Retina (tissue), 1 donor: ENCODE data around the gene VPS35L.

Source experiments
- DNase-seq: peaks from one replicate; pipeline ENCODE4 v3.0.0-alpha.2; 2016

Gene VPS35L

DNA sequence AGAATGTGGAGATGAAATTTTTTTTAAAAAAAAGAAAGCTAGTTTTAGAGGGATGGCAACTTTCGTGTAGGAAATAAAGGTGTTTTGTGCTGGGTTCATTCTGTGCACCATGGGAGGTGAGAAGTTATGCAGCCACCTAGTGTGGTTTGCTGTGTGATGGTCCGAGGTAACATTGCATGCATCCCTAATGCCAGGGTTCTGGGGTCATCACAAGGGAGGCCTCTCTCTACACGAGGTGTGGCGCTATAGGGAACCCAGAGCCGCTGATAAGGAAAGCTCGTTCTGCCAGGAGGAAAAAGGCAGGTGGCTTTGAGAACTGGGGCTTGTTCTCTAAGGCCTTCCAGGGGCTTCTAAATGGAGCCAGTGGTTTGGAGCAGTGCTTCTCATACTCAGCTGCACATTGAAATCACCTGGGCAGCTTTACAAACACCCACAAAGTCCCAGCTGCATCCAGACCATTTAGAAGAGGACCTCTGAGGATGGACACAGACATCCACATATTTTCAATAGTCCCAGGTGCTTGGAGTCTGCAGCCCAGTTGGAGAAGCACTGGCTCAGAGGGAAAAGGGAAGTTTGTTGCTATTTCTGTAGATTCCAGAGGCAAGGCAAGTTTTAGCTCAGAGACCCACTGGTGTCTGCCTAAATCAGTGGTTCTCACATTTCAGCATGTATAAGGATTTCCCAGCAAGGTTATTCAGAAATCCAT lies 43.5 kb downstream of the VPS35L start:
- DNase-seq = no peak

DNA sequence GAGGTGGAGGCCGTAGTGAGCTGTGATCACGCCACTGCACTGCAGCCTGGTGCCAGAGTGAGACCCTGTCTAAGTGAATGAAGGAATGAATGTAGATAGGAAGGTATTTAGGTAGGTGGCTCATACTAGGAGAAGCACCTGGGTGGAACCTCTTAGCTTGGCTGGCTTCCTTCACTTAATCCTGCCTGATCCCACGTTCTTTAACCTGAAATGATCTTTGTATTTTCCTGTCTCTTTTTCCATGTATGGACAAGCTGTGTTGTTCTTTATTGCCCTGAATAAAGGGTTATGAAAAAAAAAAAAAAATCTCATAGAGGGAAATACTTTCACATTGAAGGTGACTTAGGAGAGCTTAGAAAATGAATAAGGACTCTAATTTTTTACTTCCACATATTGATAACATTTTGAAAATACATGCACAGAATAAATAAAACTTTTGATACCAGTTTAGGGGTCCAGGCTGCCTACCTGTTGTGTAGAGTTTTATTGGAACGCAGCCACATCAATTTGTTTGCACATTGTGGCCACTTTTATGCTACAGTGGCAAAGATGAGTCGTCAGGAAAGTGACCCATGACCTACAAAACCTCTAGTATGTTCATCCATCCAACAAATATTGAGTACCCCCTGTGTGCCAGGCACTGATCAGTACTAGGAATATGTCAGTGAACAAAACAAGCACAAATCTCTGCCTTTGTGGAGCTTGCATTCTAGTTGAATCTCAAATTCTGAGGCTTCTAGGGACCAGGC lies 44.6 kb downstream of the VPS35L start:
- no peak for DNase-seq

DNA sequence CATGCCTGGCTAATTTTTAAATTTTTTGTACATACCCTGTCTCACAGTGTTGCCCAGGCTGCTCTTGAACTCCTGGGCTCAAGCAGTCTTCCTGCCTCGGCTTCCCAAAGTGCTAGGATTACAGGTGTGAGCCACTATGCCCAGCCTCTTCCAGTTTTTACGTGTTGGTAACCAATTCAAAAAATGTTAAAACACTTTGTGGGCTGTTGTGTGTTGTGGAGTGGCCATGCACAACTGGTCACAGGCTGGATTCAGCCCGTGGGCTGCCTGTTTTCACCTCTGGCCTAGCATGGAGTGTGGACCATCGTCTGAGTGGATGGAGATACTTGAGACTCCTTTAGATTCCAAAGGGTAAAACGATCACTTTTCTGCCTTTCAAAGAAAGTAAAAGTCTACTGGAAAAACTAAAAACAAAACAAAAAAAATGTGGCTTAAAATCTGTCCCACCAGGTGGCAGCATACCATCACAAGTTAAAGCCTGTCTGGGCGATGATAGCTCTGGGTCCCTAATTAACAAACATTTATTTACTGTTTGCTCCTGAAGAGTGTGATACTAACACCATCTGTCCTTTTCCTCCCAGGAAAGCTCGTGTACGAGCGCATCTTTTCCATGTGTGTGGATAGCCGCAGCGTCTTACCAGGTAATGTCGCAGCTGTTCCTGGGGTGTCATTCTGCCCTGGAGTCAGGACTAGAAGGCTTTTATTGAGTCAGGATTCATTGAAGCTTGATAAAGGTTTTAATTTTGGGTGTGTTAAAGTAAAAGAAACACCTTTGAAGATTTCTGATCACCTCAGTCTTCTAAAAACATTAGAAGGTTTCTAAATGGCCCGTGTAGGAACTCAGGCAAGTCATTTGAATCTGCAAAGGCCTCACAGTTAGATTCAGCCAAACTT lies 45.8 kb downstream of the VPS35L start:
- DNase-seq = peak; percentile 52

DNA sequence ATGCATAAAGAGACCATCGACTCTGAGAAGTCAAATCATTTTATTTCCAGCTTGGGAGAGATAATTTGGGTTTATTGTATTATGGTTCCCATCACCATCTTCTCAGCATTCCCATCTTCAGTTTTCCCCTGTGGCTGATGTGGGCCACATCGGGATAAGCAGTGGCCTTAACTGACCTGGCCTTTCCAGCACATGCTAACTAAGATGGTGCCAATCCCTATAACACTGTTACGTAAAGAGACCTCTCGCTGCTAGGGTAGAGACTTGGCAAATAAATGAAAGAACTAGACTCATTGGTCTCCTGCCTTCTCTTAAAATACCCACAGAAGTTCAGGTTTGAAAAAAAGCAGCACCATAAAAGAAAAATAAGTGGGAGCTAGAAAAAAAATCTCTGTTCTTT lies 49.4 kb downstream of the VPS35L start:
- no peak for DNase-seq

DNA sequence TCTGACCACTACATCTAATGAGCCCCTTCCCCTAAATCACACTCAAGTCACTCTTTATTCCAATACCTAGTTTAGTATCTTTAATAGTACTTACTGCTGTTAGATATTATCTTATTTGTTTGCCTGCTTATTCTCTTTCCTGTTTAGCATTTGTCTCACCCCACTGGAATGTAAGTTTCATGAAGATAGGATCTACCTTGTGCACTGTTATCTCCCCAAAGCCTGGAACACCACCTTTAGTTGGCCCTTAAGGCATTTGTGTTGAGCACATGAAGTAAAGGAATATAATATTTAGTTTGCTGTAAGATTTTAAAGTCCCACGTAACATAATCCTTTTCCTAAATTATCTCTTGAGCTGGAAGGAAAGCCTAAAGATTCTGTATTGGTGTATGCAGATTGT lies 50.2 kb downstream of the VPS35L start:
- no peak for DNase-seq

DNA sequence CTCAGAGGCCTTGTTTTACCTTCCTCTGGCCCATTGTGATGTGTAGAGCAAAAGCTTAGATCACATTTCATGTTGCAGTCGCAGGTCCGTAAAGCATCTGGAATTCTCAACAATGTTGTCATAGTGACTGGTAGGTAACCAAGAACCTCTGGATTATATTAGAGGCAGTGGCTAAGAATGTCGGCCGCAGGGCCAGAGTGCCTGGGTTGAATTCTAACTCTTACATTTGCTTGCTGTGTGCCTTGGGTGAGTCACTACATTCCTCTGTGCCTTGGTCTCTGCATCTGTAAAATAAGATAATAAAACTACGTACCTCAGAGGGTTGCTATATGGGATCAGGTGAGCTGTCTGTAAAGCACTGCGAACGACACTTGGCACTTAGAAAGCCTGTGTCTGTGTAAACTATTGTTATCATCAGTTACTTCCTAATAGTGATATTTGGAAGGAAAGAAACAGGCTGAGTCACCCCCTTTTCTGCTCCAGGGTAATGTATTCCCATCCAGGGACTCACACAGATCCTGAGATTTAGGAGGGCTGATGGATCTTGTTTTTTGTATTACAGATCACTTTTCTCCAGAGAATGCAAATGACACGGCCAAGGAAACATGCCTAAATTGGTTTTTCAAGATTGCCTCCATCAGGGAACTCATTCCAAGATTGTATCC lies 52.2 kb downstream of the VPS35L start:
- no peak for DNase-seq

DNA sequence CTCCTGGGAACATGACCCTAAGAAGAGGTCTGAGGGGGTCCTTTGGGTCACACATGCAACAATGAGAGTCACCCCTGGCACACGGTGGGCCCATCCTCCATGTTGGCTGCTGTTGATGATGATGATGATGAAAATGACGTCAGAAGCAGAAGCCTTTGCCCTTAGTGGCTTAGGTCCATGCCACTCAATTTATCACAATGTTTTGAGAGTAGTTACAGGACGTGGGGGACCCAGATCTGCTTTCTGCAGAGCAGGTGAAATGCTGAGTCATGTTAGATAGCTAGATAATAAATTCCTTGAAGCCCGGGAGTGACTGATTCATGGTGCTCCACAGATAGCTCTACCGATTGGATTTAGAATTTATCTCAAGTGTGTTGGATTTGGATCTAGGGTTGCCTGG lies 53.9 kb downstream of the VPS35L start:
- DNase-seq = no peak

DNA sequence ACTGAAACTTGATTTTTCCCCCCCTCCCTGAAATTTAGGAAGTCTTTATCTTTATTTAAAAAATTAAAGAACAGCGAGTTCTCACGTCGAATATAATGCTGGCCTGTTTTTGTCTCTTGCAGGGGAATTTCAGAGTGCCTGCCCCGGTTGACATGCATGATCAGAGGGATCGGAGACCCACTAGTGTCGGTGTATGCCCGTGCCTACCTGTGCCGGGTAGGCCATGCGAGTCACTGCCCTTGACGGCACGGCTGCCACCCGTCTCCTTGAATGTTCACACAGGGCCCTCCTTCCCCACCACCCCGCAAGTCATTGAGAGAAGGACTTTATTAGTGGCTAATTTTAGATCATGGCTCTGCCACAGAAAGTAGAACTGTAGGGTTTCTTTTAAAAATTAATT lies 54.7 kb downstream of the VPS35L start:
- no peak for DNase-seq

DNA sequence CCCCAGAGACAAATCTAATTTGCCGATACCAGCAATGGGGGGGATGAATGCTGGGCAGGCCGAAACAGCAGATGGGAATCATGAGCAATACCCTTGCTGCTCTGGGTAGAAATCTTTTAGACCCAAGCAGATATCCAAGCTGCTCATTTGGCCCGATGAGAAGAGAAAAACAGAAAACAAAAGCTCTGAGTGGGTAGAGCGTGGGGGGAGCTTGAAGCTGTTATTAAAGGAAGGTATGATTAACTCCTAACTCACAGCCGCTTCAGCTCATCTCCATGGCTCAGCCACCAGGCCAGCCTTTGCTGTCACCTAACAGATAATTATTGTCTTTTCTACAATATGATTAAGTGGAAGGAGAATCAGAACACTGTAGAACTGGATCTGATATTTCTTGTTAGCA lies 58.3 kb downstream of the VPS35L start:
- DNase-seq = no peak

DNA sequence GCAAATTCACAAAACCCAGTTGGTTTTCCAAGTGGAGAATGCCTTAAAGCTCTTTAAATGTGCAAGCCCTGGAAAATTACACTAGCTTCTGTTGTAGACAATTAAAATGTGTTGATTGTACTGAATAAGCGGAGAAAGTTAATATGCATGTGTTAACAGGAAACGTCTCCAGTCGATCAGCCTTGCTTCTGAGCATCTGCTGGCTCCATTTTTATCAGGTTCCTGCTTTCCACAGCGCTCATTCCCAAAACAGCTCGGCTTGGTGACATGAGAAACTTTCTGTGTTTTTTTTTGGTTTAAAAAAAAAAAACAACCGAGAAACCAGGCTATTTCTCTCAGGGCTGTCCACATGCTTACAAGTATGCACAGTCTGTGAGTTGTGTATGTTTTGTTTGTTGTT lies 60.7 kb downstream of the VPS35L start:
- DNase-seq = no peak

DNA sequence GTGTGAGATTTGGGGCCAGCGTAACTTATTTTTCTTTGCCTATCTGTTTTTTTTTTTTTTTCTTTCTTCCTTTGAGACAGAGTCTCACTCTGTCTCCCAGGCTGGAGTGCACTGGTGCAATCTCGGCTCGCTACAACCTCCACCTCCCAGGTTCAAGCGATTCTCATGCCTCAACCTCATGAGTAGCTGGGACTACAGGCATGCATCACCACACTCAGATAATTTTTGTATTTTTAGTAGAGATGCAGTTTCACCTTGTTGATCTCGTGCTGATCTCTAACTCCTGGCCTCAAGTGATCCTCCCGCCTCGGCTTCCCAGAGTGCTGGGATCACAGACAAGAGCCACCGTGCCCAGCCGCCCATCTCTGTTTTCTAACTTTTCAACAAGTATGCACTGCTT lies 63.4 kb downstream of the VPS35L start:
- no peak for DNase-seq

DNA sequence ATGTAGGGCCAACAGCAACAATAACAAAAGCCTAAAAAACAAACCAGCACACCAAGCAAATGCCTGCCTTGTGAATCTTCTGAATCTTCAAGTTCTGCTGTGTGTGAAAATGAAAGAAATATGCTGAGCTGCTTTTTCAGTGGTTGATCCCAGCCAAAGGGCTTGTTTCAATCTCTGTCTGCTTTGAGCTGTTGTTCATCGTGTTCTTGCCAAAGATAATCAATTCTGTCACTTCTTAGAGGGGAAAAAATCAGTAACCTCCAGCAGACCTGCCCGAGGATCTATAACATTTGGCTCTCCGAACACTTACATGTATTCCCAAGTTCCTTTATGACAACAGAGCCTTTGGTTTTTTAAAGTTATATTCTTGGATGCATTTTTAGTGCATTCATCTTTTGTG lies 65.9 kb downstream of the VPS35L start:
- no peak for DNase-seq

DNA sequence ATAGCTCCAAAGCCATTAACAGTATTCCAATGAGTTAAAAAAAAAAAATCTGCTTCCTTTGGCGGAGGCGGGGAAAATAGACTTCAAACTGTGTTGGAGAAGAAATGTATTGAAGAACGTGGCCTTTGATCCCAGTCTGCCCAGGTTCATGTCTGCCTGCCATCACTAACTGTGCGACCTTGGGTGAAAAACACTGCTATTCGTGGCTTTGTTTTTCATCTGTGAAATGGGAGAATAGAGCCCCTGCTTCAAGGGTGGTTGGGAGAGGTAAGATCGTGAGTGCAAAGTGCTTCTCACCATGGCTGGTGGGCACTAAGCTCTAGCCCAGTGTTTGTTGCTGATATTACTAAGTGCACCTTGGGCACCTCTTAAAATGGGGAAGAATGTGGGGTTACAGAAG lies 69.5 kb downstream of the VPS35L start:
- no peak for DNase-seq

DNA sequence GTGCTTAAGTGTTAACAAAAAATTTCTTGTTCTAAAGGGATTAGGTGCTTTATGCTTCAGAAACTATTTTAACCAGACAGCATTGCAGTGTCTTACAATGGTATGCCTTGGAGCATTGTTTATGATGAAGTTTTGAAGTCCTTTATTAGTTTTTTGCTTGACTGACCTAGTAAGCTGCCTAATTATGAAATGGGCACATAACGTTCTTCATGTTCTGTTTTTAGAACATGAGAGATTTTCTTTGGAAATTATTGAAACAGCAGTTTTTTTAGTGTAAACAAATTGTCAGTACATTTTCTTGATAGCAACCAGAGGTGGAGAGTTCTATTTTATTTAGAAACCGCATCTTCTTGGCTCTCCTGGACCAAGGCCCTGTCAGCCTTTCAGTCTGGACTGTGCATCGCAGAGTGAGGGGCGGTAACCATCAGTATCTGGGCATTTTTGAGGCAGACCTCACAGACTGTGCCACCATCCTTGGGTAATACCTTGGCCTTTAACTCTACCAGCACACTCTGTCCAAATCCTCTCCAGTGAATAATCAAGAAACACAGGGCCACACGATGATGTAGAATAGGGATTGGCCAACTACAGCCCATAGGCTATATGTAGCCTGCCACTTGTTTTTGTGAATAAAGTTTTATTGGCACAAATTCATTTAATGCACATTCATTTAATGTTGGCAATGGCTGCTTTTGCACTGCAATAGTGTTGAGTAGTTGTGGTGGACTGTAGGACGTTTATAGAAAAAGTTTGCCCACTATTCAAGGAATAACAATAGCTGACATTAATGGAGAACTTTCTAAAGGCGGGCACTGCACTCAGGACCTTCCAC lies 81.1 kb downstream of the VPS35L start:
- no peak for DNase-seq

DNA sequence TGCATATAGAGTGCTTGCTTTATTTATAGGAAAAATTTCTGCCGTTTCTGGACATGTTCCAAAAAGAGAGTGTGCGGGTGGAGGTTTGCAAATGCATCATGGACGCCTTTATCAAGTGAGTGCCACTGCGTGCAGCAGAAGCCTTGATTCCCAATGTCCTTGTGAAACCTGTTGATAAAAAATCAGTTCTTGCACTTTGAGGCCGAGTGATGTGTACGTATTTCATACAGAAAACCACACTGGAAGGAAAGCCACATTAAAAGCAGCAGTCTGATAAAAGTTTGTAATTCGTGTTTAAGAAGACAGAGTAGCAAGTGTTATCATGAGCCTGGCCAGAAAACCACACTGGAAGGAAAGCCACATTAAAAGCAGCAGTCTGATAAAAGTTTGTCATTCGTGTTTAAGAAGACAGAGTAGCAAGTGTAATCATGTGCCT lies 84.5 kb downstream of the VPS35L start:
- no peak for DNase-seq

DNA sequence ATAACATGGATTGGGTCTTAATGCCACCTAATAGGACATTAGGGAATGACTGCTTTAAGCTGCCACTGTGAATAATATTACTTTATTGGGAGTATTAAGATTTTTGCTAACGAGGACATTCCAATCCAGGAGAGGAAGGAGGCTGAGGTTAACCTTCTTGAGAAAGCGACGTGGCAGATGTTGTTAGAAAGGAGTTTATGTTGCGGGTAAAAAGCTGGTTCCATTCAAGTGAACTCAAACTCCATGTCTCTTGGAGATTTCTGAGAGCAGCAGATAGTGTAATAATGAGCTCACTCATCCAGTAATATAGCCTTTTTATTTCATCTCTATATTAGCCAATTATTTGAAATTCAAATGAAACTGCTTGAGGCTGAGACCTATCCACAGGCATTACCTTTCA lies 87.0 kb downstream of the VPS35L start:
- DNase-seq = no peak

DNA sequence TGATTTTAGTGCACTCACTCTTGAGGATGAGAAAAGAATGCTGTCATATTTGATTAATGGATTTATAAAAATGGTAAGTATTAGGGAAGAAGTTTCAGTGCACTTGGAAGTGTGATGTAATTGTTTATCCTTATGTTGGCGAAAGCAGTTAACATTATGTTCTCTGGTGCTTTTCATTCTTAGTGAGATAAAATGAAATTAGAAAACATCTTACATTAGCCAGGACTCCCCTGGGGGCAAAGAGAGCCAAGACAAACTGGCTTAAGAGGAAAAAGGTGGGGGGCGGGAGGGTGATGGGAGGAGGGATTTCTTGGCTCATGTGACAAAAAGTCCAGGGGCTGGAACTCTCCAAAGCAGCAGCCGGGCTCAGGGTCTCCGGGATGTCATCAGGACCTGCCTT lies 89.4 kb downstream of the VPS35L start:
- DNase-seq = no peak

DNA sequence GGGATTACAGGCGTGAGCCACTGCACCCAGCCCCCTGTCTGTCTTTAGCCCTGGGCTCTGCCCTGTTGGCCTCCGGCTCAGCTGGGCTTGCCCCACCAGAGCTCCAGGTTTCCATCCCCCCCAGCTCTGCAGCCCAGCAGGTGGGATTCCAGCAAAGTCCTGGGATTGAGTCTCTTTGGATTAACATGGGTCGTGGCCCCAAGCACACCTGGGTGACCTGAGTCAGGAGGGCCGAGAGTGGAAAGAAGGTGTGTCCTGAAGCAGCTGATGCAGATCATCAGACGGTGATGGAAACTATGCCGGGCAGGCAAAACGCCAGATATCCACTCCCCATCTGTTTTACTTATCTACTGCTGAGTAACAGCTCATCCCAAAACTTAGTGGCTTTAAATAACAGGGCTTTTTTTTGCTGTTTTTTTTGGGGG lies 90.1 kb downstream of the VPS35L start:
- no peak for DNase-seq

DNA sequence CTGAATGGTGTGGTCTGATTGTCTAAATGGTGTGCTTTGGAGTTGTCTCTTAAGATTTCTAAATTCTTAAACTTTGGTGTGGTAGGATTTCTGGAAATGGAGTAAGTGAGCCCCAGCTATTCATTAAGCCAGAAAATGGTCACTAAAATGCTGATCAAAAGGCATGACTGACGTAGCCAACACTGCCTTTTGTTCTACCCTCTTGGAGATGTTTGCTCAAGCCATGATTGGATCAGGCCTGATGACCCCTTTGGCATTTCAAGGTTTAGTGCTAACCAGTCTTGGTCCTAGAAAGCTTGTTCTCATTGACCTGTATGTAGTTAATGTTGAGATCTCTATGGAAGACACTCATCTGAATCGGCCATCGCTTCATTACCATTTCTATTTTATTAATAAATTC lies 94.5 kb downstream of the VPS35L start:
- no peak for DNase-seq

DNA sequence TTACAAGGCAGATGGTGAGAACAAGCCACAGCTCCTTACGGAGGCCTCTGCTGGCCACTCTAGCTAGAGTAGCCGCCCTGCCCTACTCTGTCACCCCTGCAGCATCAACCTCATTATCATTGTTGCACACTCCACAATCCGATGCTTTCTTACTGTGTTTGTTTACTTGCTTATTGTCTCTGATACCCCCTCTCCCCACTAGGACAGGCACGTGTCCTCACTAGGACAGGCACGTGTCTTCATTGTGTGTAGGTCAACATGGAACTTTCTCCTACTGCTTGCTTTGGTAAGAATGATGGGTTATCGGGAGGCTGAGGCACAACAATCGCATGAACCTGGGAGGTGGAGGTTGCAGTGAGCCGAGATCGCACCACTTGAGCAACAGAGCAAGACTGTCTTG lies 98.6 kb downstream of the VPS35L start:
- no peak for DNase-seq

DNA sequence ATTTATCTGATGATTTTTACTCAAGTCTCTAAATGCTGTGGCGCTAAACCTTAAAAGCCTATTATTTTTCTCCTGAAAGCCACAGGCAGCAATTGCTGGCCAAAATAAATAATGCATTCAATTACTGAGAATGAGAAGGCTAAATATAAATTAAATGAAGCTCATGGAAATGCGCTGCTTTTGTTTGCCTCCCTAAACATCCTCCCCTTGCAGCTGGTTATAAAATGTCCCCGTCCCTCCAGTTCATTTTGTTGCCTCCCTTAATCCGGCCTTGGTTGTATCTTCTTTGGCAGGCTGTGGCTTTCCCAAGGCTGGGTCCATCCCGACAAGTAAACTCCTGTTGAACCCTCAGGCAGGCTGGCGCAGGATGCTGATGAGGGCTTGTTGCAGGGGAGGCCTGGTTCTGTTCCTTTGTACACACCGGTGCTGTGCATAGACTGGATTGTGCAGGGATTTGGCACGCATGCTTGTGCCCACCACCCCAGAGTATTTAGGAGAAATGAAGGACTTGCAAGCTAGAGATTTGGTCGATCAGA lies 99.8 kb downstream of the VPS35L start:
- peak; percentile 6 for DNase-seq

DNA sequence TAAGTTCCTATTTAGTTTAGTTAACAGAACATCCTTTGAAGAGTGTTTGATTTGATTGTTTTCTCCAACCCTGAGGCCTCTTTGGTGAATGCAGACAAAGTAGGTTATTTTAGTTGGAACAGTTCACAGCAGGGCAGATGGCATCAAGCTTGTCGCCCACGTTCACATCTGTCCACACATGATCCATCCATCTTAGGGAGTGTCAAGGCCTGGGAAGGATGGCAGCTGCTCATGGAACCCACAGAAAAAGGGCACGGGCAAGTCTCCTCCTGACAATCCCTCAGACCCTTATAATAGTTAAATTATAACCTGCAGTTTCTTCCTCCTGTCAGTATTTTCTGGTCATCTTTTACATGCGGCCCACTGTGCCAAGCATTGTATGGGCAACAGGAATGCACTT lies 102.3 kb downstream of the VPS35L start:
- no peak for DNase-seq
